DND-41 (cell line): Measurements from ENCODE around the gene NR6A1.

Source experiments
- CTCF ChIP-seq: IDR thresholded peaks from 2 replicates; pipeline ENCODE4 v1.5.1; 2012; ENCODE audit warnings: borderline replicate concordance, low read length, moderate library complexity, mild to moderate bottlenecking; ENCODE audit not compliant: poor library complexity, severe bottlenecking; ENCODE audit errors: extremely low read depth
- EZH2 ChIP-seq: IDR thresholded peaks from 3 replicates; pipeline ENCODE4 v1.6.1; 2012; ENCODE audit warnings: borderline replicate concordance, low read depth, mild to moderate bottlenecking, moderate library complexity, low read length, inconsistent platforms; ENCODE audit not compliant: severe bottlenecking

GRCh38 chr9:124598048-124598447, 173.1 kb downstream of the NR6A1 start:
- TF ChIP-seq EZH2 (no peak), CTCF (no peak)
